ENCODE results near the gene MYO15A.

GRCh38 chr17:18213666-18214270 lies 105.2 kb downstream of the MYO15A start:
- TF ChIP-seq POLR2AphosphoS5 (IDR thresholded peaks at IDR 0.05) (no peak), POLR2A (IDR thresholded peaks at IDR 0.05; ENCODE audit: low read depth) (no peak)

Measured in esophagus muscularis mucosa (tissue), 2 donors.